ENCODE results near the gene PHB1. TPM values are rescaled to one million over a fixed set of nuclear protein-coding genes. Genes with fewer than 3 reads are reported as not detected.

PHB1 gene
- total RNA-seq, 1 donor from 2014 or later, result 184 TPM

- H3K4me3 Mint-ChIP-seq, result no peak overlapping the region
- H3K27ac Mint-ChIP-seq, result no peak overlapping the region
- DNase-seq (no peak), ATAC-seq (ENCODE audit: low read depth) (no peak)
- CTCF ChIA-PET, result interaction anchor here (1.2 kb wide), 1 partner anchor 38 kb away, joined by 3 read pairs; no protein-coding TSS in a partner anchor
- POLR2A ChIA-PET, result no interaction called here
- no peaks in the 10 kb centered on the region for H3K36me3 Mint-ChIP-seq (ENCODE audit: low read depth)
- no peaks in the 10 kb centered on the region for H3K4me1 Mint-ChIP-seq
- intact Hi-C loops (cut with micrococcal nuclease), result no loop called here
- TF ChIP-seq, protein P1, sequence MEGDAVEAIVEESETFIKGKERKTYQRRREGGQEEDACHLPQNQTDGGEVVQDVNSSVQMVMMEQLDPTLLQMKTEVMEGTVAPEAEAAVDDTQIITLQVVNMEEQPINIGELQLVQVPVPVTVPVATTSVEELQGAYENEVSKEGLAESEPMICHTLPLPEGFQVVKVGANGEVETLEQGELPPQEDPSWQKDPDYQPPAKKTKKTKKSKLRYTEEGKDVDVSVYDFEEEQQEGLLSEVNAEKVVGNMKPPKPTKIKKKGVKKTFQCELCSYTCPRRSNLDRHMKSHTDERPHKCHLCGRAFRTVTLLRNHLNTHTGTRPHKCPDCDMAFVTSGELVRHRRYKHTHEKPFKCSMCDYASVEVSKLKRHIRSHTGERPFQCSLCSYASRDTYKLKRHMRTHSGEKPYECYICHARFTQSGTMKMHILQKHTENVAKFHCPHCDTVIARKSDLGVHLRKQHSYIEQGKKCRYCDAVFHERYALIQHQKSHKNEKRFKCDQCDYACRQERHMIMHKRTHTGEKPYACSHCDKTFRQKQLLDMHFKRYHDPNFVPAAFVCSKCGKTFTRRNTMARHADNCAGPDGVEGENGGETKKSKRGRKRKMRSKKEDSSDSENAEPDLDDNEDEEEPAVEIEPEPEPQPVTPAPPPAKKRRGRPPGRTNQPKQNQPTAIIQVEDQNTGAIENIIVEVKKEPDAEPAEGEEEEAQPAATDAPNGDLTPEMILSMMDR (IDR thresholded peaks at IDR 0.05), result no peak
- no peaks in the 10 kb centered on the region for H3K9me3 Mint-ChIP-seq
- peaks cover 23% of the 10 kb centered on the region for H3K27me3 Mint-ChIP-seq
Measured at GRCh38 chr17:49445591-49445990, 30.9 kb upstream of the PHB1 start.

- Mint-ChIP-seq H3K27ac (no peak overlapping the region), H3K4me3 (no peak overlapping the region), H3K36me3 (ENCODE audit: low read depth) (no peaks in the 10 kb centered on the region), H3K4me1 (peaks cover 2% of the 10 kb centered on the region), H3K27me3 (peaks cover 30% of the 10 kb centered on the region), H3K9me3 (no peaks in the 10 kb centered on the region)
- no peak for DNase-seq
- ChIA-PET POLR2A (no interaction called here), CTCF (no interaction called here)
- ATAC-seq (ENCODE audit: low read depth), result no peak
- intact Hi-C loops (cut with micrococcal nuclease), result no loop called here
- TF ChIP-seq, protein P1 (IDR thresholded peaks at IDR 0.05), result no peak
Measured at GRCh38 chr17:49444384-49444783, 29.7 kb upstream of the PHB1 start.

DNA sequence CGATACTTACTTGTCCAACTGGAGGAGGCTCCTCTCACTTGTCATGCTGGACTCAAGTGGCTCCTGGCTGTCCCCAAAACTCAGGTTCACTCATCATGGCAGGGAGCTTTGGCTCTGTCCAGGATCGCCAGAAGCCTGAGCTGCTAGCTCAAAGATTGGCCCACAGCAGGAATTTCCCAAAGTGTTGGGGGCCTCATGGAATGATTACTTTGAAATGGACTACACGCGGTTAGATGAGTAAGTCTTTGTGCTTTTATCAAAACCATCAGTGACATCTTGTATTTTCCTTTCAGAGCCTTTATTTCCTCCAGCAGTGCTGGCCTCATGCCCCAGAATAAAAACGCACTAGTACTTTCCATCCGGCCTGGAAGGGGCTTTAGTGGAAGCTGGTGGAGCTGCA, 29.2 kb upstream of the PHB1 start:
- DNase-seq (no peak), ATAC-seq (ENCODE audit: low read depth) (no peak)
- Mint-ChIP-seq H3K4me1 (peaks cover 7% of the 10 kb centered on the region), H3K27me3 (peaks cover 30% of the 10 kb centered on the region), H3K4me3 (no peak overlapping the region), H3K9me3 (no peaks in the 10 kb centered on the region), H3K27ac (no peak overlapping the region), H3K36me3 (ENCODE audit: low read depth) (no peaks in the 10 kb centered on the region)
- intact Hi-C loops (cut with micrococcal nuclease), result no loop called here
- ChIA-PET CTCF (no interaction called here), POLR2A (no interaction called here)
- TF ChIP-seq, protein P1 (IDR thresholded peaks at IDR 0.05), result no peak

- Mint-ChIP-seq H3K9me3 (no peaks in the 10 kb centered on the region), H3K36me3 (ENCODE audit: low read depth) (no peaks in the 10 kb centered on the region), H3K4me1 (peaks cover 10% of the 10 kb centered on the region), H3K4me3 (no peak overlapping the region), H3K27ac (no peak overlapping the region), H3K27me3 (peaks cover 35% of the 10 kb centered on the region)
- ChIA-PET CTCF (no interaction called here), POLR2A (no interaction called here)
- DNase-seq (no peak), ATAC-seq (ENCODE audit: low read depth) (no peak)
- intact Hi-C loops (cut with micrococcal nuclease), result no loop called here
- TF ChIP-seq, protein P1 (IDR thresholded peaks at IDR 0.05), result no peak
Measured at GRCh38 chr17:49442041-49442440, 27.4 kb upstream of the PHB1 start.

GRCh38 chr17:49441578-49441977, 26.9 kb upstream of the PHB1 start:
- ChIA-PET CTCF (no interaction called here), POLR2A (no interaction called here)
- Mint-ChIP-seq H3K27ac (no peak overlapping the region), H3K4me3 (no peak overlapping the region), H3K9me3 (no peaks in the 10 kb centered on the region), H3K36me3 (ENCODE audit: low read depth) (no peaks in the 10 kb centered on the region), H3K27me3 (peaks cover 35% of the 10 kb centered on the region), H3K4me1 (peaks cover 10% of the 10 kb centered on the region)
- ATAC-seq (ENCODE audit: low read depth), result no peak
- no peak for DNase-seq
- TF ChIP-seq, protein P1 (IDR thresholded peaks at IDR 0.05), result no peak
- intact Hi-C loops (cut with micrococcal nuclease), result no loop called here

All from activated B cell treated with CpG ODN at 0.5 μM for 24 hours (primary cell).